ENCODE data around the gene SOHLH1.

Gene SOHLH1

GRCh38 chr9:135701959-135702721 is 2.9 kb upstream of the SOHLH1 start, which contains the start of gene KCNT1:
Gene KCNT1, plus strand, starts transcription at chr9:135702185. Its CDS starts 74 bp downstream, at chr9:135702259.
- peak in 3 of 4 experiments; percentile 12 to 33 (median 20) for DNase-seq

- no peak for DNase-seq
Observed at GRCh38 chr9:135701067-135701958, 2.0 kb upstream of the SOHLH1 start.

GRCh38 chr9:135700525-135700924 is 1.2 kb upstream of the SOHLH1 start:
- DNase-seq: no peak

- DNase-seq: no peak
Observed at GRCh38 chr9:135698767-135699166, 514 bp downstream of the SOHLH1 start.

GRCh38 chr9:135698236-135698635 is 1.0 kb downstream of the SOHLH1 start:
- DNase-seq: no peak

GRCh38 chr9:135697226-135697625 is 2.1 kb downstream of the SOHLH1 start:
- DNase-seq: no peak

- DNase-seq: no peak
Observed at GRCh38 chr9:135696446-135696845, 2.8 kb downstream of the SOHLH1 start.

GRCh38 chr9:135695642-135696041 is 3.6 kb downstream of the SOHLH1 start:
- no peak for DNase-seq

GRCh38 chr9:135695036-135695435 is 4.2 kb downstream of the SOHLH1 start:
- DNase-seq: no peak

- DNase-seq: no peak
Observed at GRCh38 chr9:135694414-135694813, 4.9 kb downstream of the SOHLH1 start.

GRCh38 chr9:135693771-135694170 is 5.5 kb downstream of the SOHLH1 start:
- no peak for DNase-seq

- DNase-seq: no peak
Observed at GRCh38 chr9:135693265-135693664, 6.0 kb downstream of the SOHLH1 start.

GRCh38 chr9:135692410-135692809 is 6.9 kb downstream of the SOHLH1 start:
- no peak for DNase-seq

- DNase-seq: no peak
Observed at GRCh38 chr9:135690836-135691570, 8.3 kb downstream of the SOHLH1 start.

GRCh38 chr9:135689011-135689410 is 10.3 kb downstream of the SOHLH1 start:
- DNase-seq: no peak

GRCh38 chr9:135687216-135687615 is 12.1 kb downstream of the SOHLH1 start:
- no peak for DNase-seq

- DNase-seq: no peak
Observed at GRCh38 chr9:135684691-135685090, 14.6 kb downstream of the SOHLH1 start.

GRCh38 chr9:135683401-135684034 is 15.8 kb downstream of the SOHLH1 start:
- no peak for DNase-seq

- no peak for DNase-seq
Observed at GRCh38 chr9:135681161-135681560, 18.1 kb downstream of the SOHLH1 start.

GRCh38 chr9:135680056-135680455 is 19.2 kb downstream of the SOHLH1 start:
- DNase-seq: no peak

- DNase-seq: no peak
Observed at GRCh38 chr9:135678236-135679017, 20.9 kb downstream of the SOHLH1 start.

- DNase-seq: no peak
Observed at GRCh38 chr9:135677641-135678168, 21.6 kb downstream of the SOHLH1 start.
